Femur (tissue), 1 donor: ENCODE data around the gene WDR48.

Experiments
- DNase-seq: peaks from one replicate; pipeline ENCODE4 v3.0.0-alpha.2; 2017

WDR48 gene

GRCh38 chr3:39124876-39125840 is 73.3 kb downstream of the WDR48 start:
- no peak for DNase-seq

DNA sequence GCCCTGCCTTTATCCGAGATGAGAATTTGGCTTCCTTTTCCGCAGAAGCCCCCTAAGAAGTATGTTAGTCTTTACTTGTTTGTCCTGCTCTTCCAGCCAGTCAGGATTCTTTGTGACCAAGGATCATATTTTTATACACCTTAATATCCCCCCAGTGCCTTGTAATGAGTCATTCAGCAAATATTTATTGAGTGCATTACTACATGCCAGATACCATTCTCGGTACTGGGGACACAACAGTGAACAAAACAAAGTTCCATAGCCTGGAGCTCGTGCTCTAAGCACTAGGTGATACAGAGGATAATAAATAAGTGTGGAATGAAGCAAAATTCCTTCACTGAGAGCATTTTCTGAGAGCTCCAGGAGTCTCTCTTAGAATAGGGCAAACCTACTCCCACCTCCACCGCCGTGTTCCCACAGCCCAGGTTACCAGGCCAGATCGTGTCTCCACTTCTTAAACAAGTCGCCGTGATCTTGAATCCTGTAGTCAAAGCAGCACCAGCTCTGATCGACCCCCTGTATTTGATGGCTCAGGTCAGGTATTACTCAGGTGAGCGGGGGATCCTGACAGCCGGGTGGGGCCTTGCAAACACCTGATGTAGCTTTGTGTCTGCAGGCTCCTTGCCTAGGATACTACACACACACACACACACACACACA is 74.2 kb downstream of the WDR48 start:
- DNase-seq, result no peak

- DNase-seq, result peak; percentile 60
Observed at GRCh38 chr3:39126532-39127071, 74.8 kb downstream of the WDR48 start.

GRCh38 chr3:39127269-39127907 is 75.6 kb downstream of the WDR48 start:
- no peak for DNase-seq

DNA sequence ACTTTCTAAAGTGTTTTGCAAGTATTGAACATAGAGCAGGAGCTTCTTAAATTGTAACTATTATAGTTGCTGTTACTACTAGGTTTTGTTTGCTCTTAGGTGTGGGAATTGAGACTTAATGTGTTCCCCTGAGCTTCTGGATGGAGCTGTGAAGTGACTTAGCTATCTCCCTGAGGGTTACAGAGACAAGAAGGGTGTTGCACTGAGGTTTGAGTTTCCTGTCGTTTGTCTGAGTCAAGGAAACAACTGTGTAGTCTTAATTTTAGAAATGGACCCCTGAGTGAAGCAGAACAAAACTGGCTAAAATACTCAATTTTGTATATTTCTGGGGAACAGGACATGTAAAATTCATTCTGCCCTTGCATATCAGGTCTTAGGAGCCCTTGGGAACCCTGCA is 76.1 kb downstream of the WDR48 start:
- no peak for DNase-seq

GRCh38 chr3:39128951-39129350 is 77.1 kb downstream of the WDR48 start:
- no peak for DNase-seq

DNA sequence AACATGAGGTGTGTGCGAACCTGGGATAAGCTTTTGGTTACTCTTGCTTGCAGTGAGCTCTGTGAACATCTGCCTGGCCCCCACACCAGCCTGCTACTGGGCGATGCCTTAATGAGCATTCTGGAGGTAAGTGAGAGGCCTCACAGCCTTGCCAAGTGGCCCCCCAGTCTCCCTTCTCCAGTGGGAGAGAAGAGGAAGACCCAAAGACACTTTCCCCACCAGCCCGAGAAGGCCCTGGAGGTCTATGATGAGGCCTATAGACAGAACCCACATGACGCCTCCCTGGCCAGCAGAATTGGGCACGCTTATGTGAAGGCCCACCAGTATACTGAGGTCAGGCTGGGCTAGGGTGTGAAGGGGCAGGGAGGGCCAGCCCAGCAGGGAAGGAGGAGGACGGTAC is 78.2 kb downstream of the WDR48 start:
- DNase-seq, result no peak

DNA sequence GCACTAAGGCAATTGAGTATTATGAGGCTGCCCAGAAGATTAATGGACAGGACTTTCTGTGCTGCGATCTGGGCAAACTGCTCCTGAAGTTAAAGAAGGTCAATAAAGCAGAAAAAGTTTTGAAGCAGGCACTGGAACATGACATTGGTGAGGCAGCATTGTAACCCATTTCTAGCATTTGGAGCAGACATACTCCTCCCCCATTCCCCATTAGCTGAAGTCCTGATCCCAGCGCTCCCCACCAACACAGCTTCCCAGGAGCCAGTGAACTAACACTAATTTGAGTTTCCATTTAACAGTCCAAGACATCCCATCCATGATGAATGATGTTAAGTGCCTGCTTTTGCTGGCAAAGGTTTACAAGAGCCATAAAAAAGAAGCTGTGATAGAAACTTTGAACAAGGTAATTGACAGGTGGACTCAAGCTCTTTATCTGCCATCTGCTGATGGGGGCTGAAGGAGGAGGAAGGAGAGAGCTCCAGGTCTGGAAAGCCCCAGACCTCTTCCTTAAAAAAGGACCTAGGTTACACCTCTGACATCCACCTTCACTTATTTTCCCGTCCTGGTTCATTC is 79.0 kb downstream of the WDR48 start:
- no peak for DNase-seq

GRCh38 chr3:39132096-39133092 is 80.6 kb downstream of the WDR48 start:
- no peak for DNase-seq

DNA sequence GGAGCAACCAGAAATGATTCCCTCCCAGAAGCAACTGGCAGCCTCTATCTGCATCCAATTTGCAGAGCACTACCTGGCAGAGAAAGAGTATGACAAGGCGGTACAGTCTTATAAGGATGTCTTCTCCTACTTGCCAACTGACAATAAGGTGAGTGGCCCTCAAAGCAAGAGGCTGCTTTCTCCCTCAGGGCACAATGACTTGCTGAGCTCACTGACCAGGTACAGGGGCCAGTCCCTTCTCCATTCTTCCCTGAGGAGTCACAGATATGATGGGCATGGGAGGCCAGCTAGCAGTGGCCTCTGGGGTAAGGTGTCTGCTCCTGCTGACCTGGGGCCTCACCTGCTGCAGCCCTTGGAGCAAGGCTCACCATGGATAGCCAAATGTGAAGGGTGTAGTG is 81.3 kb downstream of the WDR48 start:
- DNase-seq, result no peak

- DNase-seq, result no peak
Observed at GRCh38 chr3:39133822-39134221, 82.0 kb downstream of the WDR48 start.

GRCh38 chr3:39134305-39134704 is 82.5 kb downstream of the WDR48 start:
- no peak for DNase-seq

- no peak for DNase-seq
Observed at GRCh38 chr3:39135170-39135805, 83.5 kb downstream of the WDR48 start.

GRCh38 chr3:39136533-39137434 is 85.0 kb downstream of the WDR48 start:
- DNase-seq, result no peak

GRCh38 chr3:39137435-39137936 is 85.7 kb downstream of the WDR48 start:
- no peak for DNase-seq

GRCh38 chr3:39137991-39138803 is 86.4 kb downstream of the WDR48 start:
- no peak for DNase-seq

GRCh38 chr3:39138804-39139415 is 87.1 kb downstream of the WDR48 start:
- peak; percentile 85 for DNase-seq

DNA sequence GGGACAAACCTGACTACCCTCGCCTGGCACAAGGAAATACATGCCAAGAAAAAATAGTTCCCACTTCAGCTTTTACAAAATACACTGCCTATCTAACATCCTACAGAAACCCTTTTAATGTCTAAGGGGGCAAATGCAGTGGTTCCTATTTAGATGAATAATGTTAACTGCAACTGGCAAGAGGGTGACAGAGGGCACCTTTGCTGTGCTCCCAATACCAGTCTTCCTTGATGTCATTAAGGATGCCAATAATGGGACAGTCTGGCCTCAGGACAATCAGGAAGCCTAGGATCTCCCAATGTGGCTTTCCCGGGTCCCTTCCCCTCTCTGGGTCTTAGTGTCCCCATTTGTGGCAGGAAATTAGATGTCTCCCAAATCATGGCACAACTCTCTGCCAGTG is 87.6 kb downstream of the WDR48 start:
- DNase-seq, result no peak
